ENCODE results near the gene HPCAL1.

GRCh38 chr2:10333966-10334365 is 31.3 kb downstream of the HPCAL1 start:
- TF ChIP-seq CTCF (IDR thresholded peaks at IDR 0.05) (no peak), POLR2A (IDR thresholded peaks at IDR 0.05) (no peak)

Measured in lower leg skin (tissue), 3 donors.